IMR-90 (cell line): Measurements from ENCODE around the gene NUP37. TPM values are rescaled to one million over a fixed set of nuclear protein-coding genes. Genes with fewer than 3 reads are reported as not detected.

Source experiments
- ATAC-seq: fragments of 200-7000 bp; cut with Tn5 transposase; 2 replicates; pipeline ENCODE4 v1.9.1; 2020; ENCODE audit warnings: low read depth, mild to moderate bottlenecking, moderate library complexity
- BruUV-seq: library from RNA; stranded (reverse); fragments of 400-500 nt; replicated peaks from 2 replicates; lab custom pipeline; 2021; lab: Mats Ljungman, UMichigan
- CTCF ChIA-PET: fragments of 300-600 bp; formaldehyde crosslinking; extraction: SDS; loops from one replicate; lab custom pipeline; 2021; ENCODE audit warnings: antibody characterized with exemption; lab: Yijun Ruan, JAX
- POLR2A ChIA-PET: fragments of 300-600 bp; sonication (Branson Sonifier 250); formaldehyde crosslinking; loops from one replicate; lab custom pipeline; 2022; ENCODE audit warnings: antibody characterized with exemption; ENCODE audit not compliant: unreplicated experiment; lab: Charles Lee
- DNase-seq: peaks from one replicate; pipeline ENCODE4 v3.0.0; 2013
- H2AFZ ChIP-seq: replicated peaks from 2 replicates; pipeline ENCODE3; 2013; ENCODE audit warnings: low read length, mild to moderate bottlenecking; ENCODE audit not compliant: poor library complexity
- H2AK5ac ChIP-seq: 2 replicates; pipeline ENCODE4 v1.6.1; 2013; ENCODE audit warnings: low read depth, low read length, inconsistent platforms
- H2AK9ac ChIP-seq: replicated peaks from 2 replicates; pipeline ENCODE3; 2013; ENCODE audit warnings: mild to moderate bottlenecking, low read depth, low read length, moderate library complexity; ENCODE audit not compliant: poor library complexity
- H2BK120ac ChIP-seq: 2 replicates; pipeline ENCODE4 v1.6.1; 2013; ENCODE audit warnings: low read depth, low read length, inconsistent platforms
- H2BK15ac ChIP-seq: 3 replicates; pipeline ENCODE4 v1.6.1; 2013; ENCODE audit warnings: low read depth, low read length, inconsistent platforms
- H2BK20ac ChIP-seq: 2 replicates; pipeline ENCODE4 v1.6.1; 2013; ENCODE audit warnings: low read depth, mild to moderate bottlenecking, inconsistent platforms, low read length, moderate library complexity
- H2BK5ac ChIP-seq: 2 replicates; pipeline ENCODE4 v1.6.1; 2013; ENCODE audit warnings: mild to moderate bottlenecking, low read depth, low read length, inconsistent platforms; ENCODE audit not compliant: poor library complexity, severe bottlenecking
- H3K14ac ChIP-seq: replicated peaks from 2 replicates; pipeline ENCODE4 v1.6.1; 2013; ENCODE audit warnings: low read depth, low read length, inconsistent platforms
- H3K18ac ChIP-seq: 2 replicates; pipeline ENCODE4 v1.6.1; 2013; ENCODE audit warnings: low read depth, low read length, control low read depth
- H3K23ac ChIP-seq: 2 replicates; pipeline ENCODE4 v1.6.1; 2013; ENCODE audit warnings: low read depth, low read length, inconsistent platforms
- H3K27ac ChIP-seq: 2 replicates; pipeline ENCODE4 v1.5.1; 2013; ENCODE audit warnings: mild to moderate bottlenecking, control low read depth, low read length; ENCODE audit not compliant: insufficient read depth
- H3K27me3 ChIP-seq: 2 replicates; pipeline ENCODE4 v1.6.1; 2013; ENCODE audit warnings: low read length; ENCODE audit not compliant: control insufficient read depth, insufficient read depth
- H3K36me3 ChIP-seq: 2 replicates; pipeline ENCODE4 v1.6.1; 2013; ENCODE audit warnings: low read length, mixed read lengths; ENCODE audit not compliant: control insufficient read depth, insufficient read depth
- H3K4ac ChIP-seq: 2 replicates; pipeline ENCODE4 v1.6.1; 2013; ENCODE audit warnings: low read depth, low read length, inconsistent platforms
- H3K4me1 ChIP-seq: 2 replicates; pipeline ENCODE4 v1.6.1; 2013; ENCODE audit warnings: low read length, mixed read lengths; ENCODE audit not compliant: control insufficient read depth, insufficient read depth
- H3K4me2 ChIP-seq: 2 replicates; pipeline ENCODE4 v1.6.1; 2013; ENCODE audit warnings: low read depth, mild to moderate bottlenecking, control low read depth, low read length, moderate library complexity
- H3K4me3 ChIP-seq: 2 replicates; pipeline ENCODE4 v1.5.1; 2013; ENCODE audit warnings: low read depth, mild to moderate bottlenecking, control low read depth, low read length, moderate library complexity; ENCODE audit not compliant: insufficient read depth
- H3K56ac ChIP-seq: 2 replicates; pipeline ENCODE4 v1.6.1; 2013; ENCODE audit warnings: low read length, inconsistent platforms; ENCODE audit not compliant: insufficient read depth; ENCODE audit errors: extremely low read depth
- H3K79me1 ChIP-seq, 2 experiments: 2 replicates each; pipeline ENCODE4 v1.6.1; 2013; ENCODE audit warnings: low read length in 2 of 2, inconsistent platforms in 1 of 2, low read depth in 1 of 2
- H3K9ac ChIP-seq: 2 replicates; pipeline ENCODE4 v1.6.1; 2013; ENCODE audit warnings: low read depth, low read length, control low read depth
- H3K9me1 ChIP-seq: 2 replicates; pipeline ENCODE4 v1.6.1; 2013; ENCODE audit warnings: low read length, inconsistent platforms; ENCODE audit not compliant: insufficient read depth
- H3K9me3 ChIP-seq: 2 replicates; pipeline ENCODE4 v1.6.1; 2013; ENCODE audit warnings: low read length; ENCODE audit not compliant: control insufficient read depth, insufficient read depth
- H4K20me1 ChIP-seq: 2 replicates; pipeline ENCODE4 v1.6.1; 2013; ENCODE audit warnings: low read length, inconsistent platforms; ENCODE audit not compliant: insufficient read depth
- H4K5ac ChIP-seq: 2 replicates; pipeline ENCODE4 v1.6.1; 2013; ENCODE audit warnings: mild to moderate bottlenecking, low read depth, low read length, control low read depth
- H4K8ac ChIP-seq, 2 experiments: 2 replicates each; pipeline ENCODE4 v1.6.1; 2013; ENCODE audit warnings: low read depth in 2 of 2, low read length in 2 of 2, control low read depth in 1 of 2, inconsistent platforms in 1 of 2
- H4K91ac ChIP-seq: 2 replicates; pipeline ENCODE4 v1.6.1; 2013; ENCODE audit warnings: low read depth, low read length, inconsistent platforms; ENCODE audit not compliant: insufficient read depth
- CHD1 ChIP-seq: IDR thresholded peaks from 2 replicates; pipeline ENCODE4 v1.6.1; 2012; ENCODE audit warnings: low read depth, low read length, improper control_type of control experiment
- MAFK ChIP-seq: IDR thresholded peaks from 2 replicates; pipeline ENCODE4 v1.6.1; 2012; ENCODE audit warnings: low read depth, low read length, improper control_type of control experiment
- MAZ ChIP-seq: IDR thresholded peaks from 2 replicates; pipeline ENCODE4 v1.6.1; 2012; ENCODE audit warnings: low read depth, mild to moderate bottlenecking, low read length, improper control_type of control experiment, moderate library complexity, borderline replicate concordance
- NFE2L2 ChIP-seq: fragments of 150-350 bp; IDR thresholded peaks from 2 replicates; pipeline ENCODE4 v1.6.1; 2016; ENCODE audit warnings: low read depth, mild to moderate bottlenecking, low read length
- POLR2A ChIP-seq: IDR thresholded peaks from 2 replicates; pipeline ENCODE4 v1.6.1; 2012; ENCODE audit warnings: mild to moderate bottlenecking, low read depth, low read length
- RAD21 ChIP-seq: IDR thresholded peaks from 2 replicates; pipeline ENCODE4 v1.6.1; 2012; ENCODE audit warnings: low read length, improper control_type of control experiment
- WGBS, 2 experiments: methylation state at CpG; one replicate each; pipeline versions ENCODE4 v1.1.5 to v1.1.7; 2013; ENCODE audit warnings: missing lambda C conversion rate in 2 of 2; ENCODE audit not compliant: insufficient read length in 1 of 2; ENCODE audit errors: extremely low coverage in 2 of 2; 5-methylcytosine and 5-hydroxymethylcytosine counted together
- dilution Hi-C: fragments of 300-500 bp; cut with HindIII; formaldehyde crosslinking; loops from one replicate; pipeline ENCODE4 v1.14.3; 2018; ENCODE audit warnings: low sequenced_read_pairs; ENCODE audit not compliant: unreplicated experiment
- in situ Hi-C: fragments of 300-500 bp; cut with MboI; formaldehyde crosslinking; loops from 3 replicates; pipeline ENCODE4 v1.14.3; 2019; ENCODE audit warnings: low sequenced_read_pairs, inconsistent platforms, mixed read lengths
- intact Hi-C: fragments of 100-400 bp; cut with micrococcal nuclease; formaldehyde crosslinking; loops from 2 replicates; pipeline ENCODE4 v1.10.0; 2022
- polyA plus RNA-seq, 3 experiments: library from polyadenylated mRNA; depleted of rRNA; stranded (reverse); fragments of >200 nt; gene quantifications; 2 replicates each; pipeline ENCODE4 v1.2.3, GENCODE V29; 2012; ENCODE audit warnings: low replicate concordance in 1 of 3
- total RNA-seq: library from RNA; depleted of rRNA; stranded (reverse); fragments of >200 nt; gene quantifications from 2 replicates; pipeline ENCODE4 v1.2.3, GENCODE V29; 2012
- TF ChIP-seq, protein P1 (sequence below): fragments of 150-350 bp; IDR thresholded peaks from 2 replicates; pipeline ENCODE4 v1.6.1; 2017; ENCODE audit warnings: mild to moderate bottlenecking, antibody characterized with exemption, low read length, low read depth
- TF ChIP-seq, protein P2 (sequence below): fragments of 150-350 bp; IDR thresholded peaks from 2 replicates; pipeline ENCODE4 v1.6.1; 2016; ENCODE audit warnings: low read depth, mild to moderate bottlenecking, low read length, moderate library complexity, borderline replicate concordance

NUP37 gene
- total and polyA plus RNA-seq, 2 of the 4 experiments (the other 2 are of a cell fraction), result 41.1 to 55.0 TPM

DNA sequence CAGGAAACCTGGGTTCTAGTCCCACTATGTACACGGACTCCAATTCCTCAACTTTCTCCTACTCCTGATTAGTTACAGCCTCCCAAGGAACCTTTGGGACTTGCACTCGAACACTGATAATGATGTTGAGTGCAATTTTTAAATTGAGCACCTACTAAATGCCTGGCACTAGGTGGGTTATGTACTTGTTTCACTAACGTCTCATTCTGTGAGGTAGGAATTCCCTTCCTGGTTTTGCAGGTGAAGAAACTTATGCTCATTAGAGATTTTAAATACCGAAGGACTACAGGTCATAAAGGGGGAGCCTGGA lies 605 bp upstream of the NUP37 start:
- H3K36me3 ChIP-seq, result 0 out of 2 replicates have a peak, but pooled peaks cover 1% of the 10 kb centered on the region
- in situ Hi-C loops (no loop called here), intact Hi-C loops (loop anchor here (1.0 to 2.0 kb wide), 3 partner anchors 180 to 582 kb away; no protein-coding TSS in a partner anchor), dilution Hi-C loops (no loop called here)
- POLR2A ChIA-PET, result no interaction called here
- H2BK15ac ChIP-seq, result no peak overlapping the region
- ATAC-seq, result no peak
- H3K56ac ChIP-seq, result 0 out of 2 replicates have a peak overlapping the region, but pooled peaks have one; percentile 21
- CTCF ChIA-PET, result no interaction called here
- no peak overlapping the region for H2AK5ac ChIP-seq
- no peak overlapping the region for H4K5ac ChIP-seq
- DNase-seq, result no peak
- peak overlapping the region; percentile 89 for H3K4me2 ChIP-seq
- no peak overlapping the region; the same call in 1 of the 2 replicates for H3K27ac ChIP-seq
- peak overlapping the region; percentile 80; the same call in 1 of the 2 replicates for H3K4ac ChIP-seq
- H3K9me3 ChIP-seq, result no peaks in the 10 kb centered on the region
- no peak overlapping the region for H4K91ac ChIP-seq
- peak overlapping the region; percentile 99 for H2AFZ ChIP-seq
- H3K27me3 ChIP-seq, result no peaks in the 10 kb centered on the region
- no peak overlapping the region for H2BK120ac ChIP-seq
- no peak overlapping the region for H3K18ac ChIP-seq
- no TSS peak for BruUV-seq
- peak overlapping the region; percentile 86 for H3K4me3 ChIP-seq
- H3K14ac ChIP-seq, result no peak overlapping the region; the same call in 1 of the 2 replicates
- H4K8ac ChIP-seq, result peak overlapping the region; percentile 88 to 95; a peak in 2 of 4 replicates
- H3K23ac ChIP-seq, result no peak overlapping the region; the same call in 1 of the 2 replicates
- TF ChIP-seq RAD21, result no peak
- TF ChIP-seq, protein P1, sequence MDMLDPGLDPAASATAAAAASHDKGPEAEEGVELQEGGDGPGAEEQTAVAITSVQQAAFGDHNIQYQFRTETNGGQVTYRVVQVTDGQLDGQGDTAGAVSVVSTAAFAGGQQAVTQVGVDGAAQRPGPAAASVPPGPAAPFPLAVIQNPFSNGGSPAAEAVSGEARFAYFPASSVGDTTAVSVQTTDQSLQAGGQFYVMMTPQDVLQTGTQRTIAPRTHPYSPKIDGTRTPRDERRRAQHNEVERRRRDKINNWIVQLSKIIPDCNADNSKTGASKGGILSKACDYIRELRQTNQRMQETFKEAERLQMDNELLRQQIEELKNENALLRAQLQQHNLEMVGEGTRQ, result no peak
- TF ChIP-seq, protein P2, sequence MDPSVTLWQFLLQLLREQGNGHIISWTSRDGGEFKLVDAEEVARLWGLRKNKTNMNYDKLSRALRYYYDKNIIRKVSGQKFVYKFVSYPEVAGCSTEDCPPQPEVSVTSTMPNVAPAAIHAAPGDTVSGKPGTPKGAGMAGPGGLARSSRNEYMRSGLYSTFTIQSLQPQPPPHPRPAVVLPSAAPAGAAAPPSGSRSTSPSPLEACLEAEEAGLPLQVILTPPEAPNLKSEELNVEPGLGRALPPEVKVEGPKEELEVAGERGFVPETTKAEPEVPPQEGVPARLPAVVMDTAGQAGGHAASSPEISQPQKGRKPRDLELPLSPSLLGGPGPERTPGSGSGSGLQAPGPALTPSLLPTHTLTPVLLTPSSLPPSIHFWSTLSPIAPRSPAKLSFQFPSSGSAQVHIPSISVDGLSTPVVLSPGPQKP, result no peak
- no peak for TF ChIP-seq MAZ
- TF ChIP-seq NFE2L2, result no peak
- no peak for TF ChIP-seq CHD1
- no peak for TF ChIP-seq MAFK
- TF ChIP-seq POLR2A, result no peak
- no peak overlapping the region for H2BK5ac ChIP-seq
- H3K79me1 ChIP-seq, result peaks cover 34 to 44% of the 10 kb centered on the region in 2 experiments
- no peak overlapping the region for H2BK20ac ChIP-seq
- peak overlapping the region; percentile 65; the same call in 1 of the 2 replicates for H3K9ac ChIP-seq
- H3K9me1 ChIP-seq, result no peaks in the 10 kb centered on the region
- peaks cover 4% of the 10 kb centered on the region; the same call in 1 of the 2 replicates for H3K4me1 ChIP-seq
- no peak overlapping the region for H2AK9ac ChIP-seq
- no peaks in the 10 kb centered on the region for H4K20me1 ChIP-seq
- WGBS, 2 experiments, result no CpG with 5 or more reads among the region's 4 CpGs
